ENCODE data around the gene CALN1.
A peak's percentile ranks its signal among the peaks of the same experiment; 100 is the strongest.
"Not testable (repeated sequence)": the region's sequence is repeated elsewhere in the genome, so short reads cannot be mapped to it uniquely, and the experiment has no call there.

Gene CALN1

GRCh38 chr7:71777278-71777677 is 634.9 kb downstream of the CALN1 start:
- DNase-seq = no peak

- no peak for DNase-seq
Measured at GRCh38 chr7:71776726-71777125, 635.4 kb downstream of the CALN1 start.

GRCh38 chr7:71775648-71776047 is 636.5 kb downstream of the CALN1 start:
- no peak for DNase-seq

GRCh38 chr7:71772779-71773178 is 639.4 kb downstream of the CALN1 start:
- DNase-seq = no peak

- no peak for DNase-seq
Measured at GRCh38 chr7:71770269-71770907, 641.8 kb downstream of the CALN1 start.

GRCh38 chr7:71769326-71769725 is 642.8 kb downstream of the CALN1 start:
- no peak for DNase-seq

GRCh38 chr7:71768450-71768849 is 643.7 kb downstream of the CALN1 start:
- no peak for DNase-seq

- no peak for DNase-seq
Measured at GRCh38 chr7:71766016-71766415, 646.1 kb downstream of the CALN1 start.

- no peak for DNase-seq
Measured at GRCh38 chr7:71761336-71761735, 650.8 kb downstream of the CALN1 start.

GRCh38 chr7:71754828-71755227 is 657.3 kb downstream of the CALN1 start:
- no peak for DNase-seq

GRCh38 chr7:71753956-71754664 is 658.0 kb downstream of the CALN1 start:
- DNase-seq = no peak

GRCh38 chr7:71753236-71753635 is 658.9 kb downstream of the CALN1 start:
- no peak for DNase-seq

DNA sequence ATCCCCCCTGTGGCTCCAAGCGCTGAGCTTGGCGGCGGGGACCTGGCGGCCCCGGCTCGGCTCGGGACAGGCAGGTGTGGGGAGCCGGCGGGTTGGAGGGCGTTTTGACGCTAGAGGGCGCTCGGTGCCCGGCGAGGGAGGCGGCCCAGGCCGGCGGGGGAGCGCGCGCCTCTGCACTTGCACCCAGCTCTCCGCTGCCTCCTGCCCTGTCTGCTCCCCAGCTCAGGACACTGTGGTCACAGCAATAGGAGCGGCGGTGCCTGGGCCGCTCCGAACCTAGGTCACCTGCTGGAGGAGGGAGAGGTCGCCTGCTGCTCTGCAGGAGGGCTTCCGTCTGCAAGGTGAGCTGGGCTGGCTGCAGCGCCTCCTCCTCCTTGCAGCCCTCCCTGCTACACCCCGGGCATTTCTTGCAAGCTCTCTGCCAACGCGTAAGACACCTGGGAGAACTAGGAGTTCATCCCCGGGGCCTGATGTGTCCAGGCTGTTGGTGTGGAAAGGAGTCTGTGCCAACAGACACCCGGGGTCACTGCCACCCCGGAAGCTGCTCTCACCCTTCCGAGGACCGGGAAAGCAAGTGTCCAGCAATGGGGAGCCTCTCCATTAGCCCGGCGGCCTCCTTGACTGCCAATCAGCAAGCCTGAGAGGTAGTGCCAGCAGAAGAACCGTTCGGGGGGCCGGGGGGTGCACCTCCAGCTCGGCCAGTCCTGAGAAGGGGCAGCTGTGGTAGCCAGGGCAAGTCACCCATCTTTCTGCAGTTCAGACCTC is 659.8 kb downstream of the CALN1 start:
- peak; percentile 14 for DNase-seq

GRCh38 chr7:71750290-71750689 is 661.8 kb downstream of the CALN1 start:
- DNase-seq = no peak

- DNase-seq = no peak
Measured at GRCh38 chr7:71746006-71746405, 666.1 kb downstream of the CALN1 start.

DNA sequence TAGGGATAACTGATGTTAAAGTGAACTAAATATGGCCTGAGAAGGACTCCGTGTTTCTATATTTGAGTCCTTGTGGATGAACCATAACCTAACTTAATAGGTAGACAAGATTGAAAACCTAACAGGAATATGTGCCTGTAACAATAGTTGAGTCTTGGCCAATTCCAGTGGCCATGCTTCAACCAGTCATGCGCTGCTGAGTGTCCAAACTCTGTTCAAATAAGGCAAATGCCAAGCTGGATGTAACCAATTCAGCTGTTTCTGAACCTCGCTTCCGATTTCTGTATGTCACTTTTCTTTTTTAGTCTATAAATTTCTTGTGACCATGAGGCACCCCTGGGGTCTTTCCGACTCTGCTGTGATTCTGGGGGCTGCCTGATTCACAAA is 672.0 kb downstream of the CALN1 start:
- DNase-seq = no peak

DNA sequence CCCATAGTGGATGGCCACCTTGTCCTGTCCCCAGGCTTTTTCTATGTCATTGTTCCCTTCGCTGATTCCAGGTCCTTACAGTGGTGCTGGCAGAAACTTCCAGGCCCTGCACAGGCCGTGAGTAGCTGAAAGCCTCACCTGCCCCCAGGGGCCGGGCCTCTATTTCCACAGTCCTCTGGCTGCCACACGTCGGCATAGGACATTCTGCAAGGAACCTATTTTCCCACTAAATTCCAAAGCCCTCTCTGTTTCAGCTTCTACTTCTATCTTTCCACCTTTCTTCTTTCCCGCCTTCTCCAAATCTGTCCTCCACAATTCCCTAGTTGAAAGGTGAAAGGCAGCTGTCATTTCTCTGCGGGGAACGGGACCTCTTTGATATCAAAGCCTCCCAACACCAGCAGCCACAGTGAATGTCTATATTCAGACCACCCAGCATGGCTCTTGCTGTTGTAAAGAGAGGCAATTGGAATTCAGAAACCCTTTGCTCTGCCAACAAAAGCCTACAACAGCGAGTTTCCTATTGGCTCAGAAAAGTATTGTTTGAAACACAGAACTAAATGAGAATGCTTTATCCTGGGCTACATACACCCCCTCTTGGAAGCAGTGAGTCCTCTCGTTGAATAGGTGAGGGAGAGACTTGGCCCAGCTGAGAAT is 672.5 kb downstream of the CALN1 start:
- DNase-seq = no peak

DNA sequence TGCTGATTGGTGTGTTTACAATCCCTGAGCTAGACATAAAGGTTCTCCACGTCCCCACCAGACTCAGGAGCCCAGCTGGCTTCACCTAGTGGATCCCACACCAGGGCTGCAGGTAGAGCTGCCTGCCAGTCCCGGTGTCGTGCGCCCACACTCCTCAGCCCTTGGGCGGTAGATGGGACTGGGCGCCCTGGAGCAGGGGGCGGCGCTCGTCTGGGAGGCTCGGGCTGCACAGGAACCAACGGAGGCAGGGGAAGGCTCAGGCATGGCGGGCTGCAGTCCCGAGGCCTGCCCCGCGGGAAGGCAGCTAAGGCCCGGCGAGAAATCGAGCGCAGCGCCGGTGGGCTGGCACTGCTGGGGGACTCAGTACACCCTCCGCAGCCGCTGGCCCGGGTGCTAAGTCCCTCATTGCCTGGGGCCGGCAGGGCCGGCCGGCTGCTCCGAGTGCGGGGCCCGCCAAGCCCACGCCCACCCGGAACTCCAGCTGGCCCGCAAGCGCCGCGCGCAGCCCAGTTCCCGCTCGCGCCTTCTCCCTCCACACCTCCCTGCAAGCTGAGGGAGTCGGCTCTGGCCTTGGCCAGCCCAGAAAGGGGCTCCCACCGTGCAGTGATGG is 674.1 kb downstream of the CALN1 start:
- DNase-seq = not testable (repeated sequence)

GRCh38 chr7:71735961-71736556 is 676.1 kb downstream of the CALN1 start:
- peak; percentile 52 for DNase-seq

- peak; percentile 50 for DNase-seq
Measured at GRCh38 chr7:71733107-71733870, 678.8 kb downstream of the CALN1 start.

- no peak for DNase-seq
Measured at GRCh38 chr7:71731740-71732139, 680.4 kb downstream of the CALN1 start.

Measured in NCI-H1105 (cell line).